Fibroblast of the aortic adventitia (primary cell): ENCODE data around the gene FTSJ3. TPM values are rescaled to one million over a fixed set of nuclear protein-coding genes. Genes with fewer than 3 reads are reported as not detected.

Experiments
- DNase-seq: peaks from one replicate; pipeline ENCODE4 v3.0.0-alpha.2; 2010; ENCODE audit warnings: low read depth
- H3K4me3 ChIP-seq: 2 replicates; pipeline ENCODE4 v1.5.1; 2011; ENCODE audit warnings: low read depth, mild to moderate bottlenecking, control low read depth, low read length, moderate library complexity
- total RNA-seq: library from RNA; depleted of rRNA; stranded (reverse); fragments of >200 nt; gene quantifications from 2 replicates; pipeline ENCODE4 v1.2.3, GENCODE V29; 2012; ENCODE audit warnings: low replicate concordance
- TF ChIP-seq, protein P1 (sequence below): IDR thresholded peaks from 2 replicates; pipeline ENCODE4 v1.5.1; 2011; ENCODE audit warnings: mild to moderate bottlenecking, low read length, control low read depth, inconsistent platforms; ENCODE audit not compliant: insufficient read depth

FTSJ3 gene
- total RNA-seq, 1 donor = 39.8 TPM

DNA sequence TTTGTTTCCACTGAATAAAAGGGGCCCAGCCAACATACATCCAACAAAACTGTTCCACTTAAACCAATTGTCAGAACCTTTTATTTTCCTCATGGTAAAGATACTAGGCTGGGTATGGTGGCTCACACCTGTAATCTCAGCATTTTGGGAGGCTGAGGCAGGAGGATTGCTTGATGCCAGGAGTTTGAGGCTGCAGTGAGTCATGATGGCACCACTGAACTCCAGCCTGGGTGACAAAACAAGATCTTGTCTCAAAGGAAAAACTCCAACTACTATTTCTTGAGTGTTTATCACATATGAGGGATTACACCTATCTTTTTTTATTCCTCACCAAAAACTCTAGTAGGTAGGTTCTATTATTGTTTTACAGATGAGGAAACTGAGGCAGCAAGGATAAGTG lies 4.9 kb downstream of the FTSJ3 start:
- H3K4me3 ChIP-seq = no peak overlapping the region
- no peak for DNase-seq
- TF ChIP-seq, protein P1, sequence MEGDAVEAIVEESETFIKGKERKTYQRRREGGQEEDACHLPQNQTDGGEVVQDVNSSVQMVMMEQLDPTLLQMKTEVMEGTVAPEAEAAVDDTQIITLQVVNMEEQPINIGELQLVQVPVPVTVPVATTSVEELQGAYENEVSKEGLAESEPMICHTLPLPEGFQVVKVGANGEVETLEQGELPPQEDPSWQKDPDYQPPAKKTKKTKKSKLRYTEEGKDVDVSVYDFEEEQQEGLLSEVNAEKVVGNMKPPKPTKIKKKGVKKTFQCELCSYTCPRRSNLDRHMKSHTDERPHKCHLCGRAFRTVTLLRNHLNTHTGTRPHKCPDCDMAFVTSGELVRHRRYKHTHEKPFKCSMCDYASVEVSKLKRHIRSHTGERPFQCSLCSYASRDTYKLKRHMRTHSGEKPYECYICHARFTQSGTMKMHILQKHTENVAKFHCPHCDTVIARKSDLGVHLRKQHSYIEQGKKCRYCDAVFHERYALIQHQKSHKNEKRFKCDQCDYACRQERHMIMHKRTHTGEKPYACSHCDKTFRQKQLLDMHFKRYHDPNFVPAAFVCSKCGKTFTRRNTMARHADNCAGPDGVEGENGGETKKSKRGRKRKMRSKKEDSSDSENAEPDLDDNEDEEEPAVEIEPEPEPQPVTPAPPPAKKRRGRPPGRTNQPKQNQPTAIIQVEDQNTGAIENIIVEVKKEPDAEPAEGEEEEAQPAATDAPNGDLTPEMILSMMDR = no peak

DNA sequence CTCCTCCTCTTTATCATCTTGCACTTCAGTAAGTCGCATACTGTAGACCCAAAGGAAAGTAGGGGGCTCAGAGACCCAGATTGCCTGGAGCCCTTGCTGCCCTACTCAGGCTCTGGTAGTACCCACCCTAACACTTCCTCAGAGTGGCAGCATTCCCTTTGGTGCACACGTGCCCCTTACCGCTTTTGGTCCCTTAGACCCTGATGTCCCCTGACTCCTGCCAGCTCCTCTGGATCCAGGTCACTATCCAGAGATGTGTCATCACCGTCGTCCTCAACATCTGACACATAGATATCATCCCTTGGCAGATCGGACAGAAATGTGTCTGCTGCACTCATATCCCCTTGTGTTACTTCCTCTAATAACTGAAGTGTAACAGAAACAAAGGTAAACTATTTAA lies 5.7 kb downstream of the FTSJ3 start:
- no peak for DNase-seq
- TF ChIP-seq, protein P1 = no peak
- H3K4me3 ChIP-seq = no peak overlapping the region

DNA sequence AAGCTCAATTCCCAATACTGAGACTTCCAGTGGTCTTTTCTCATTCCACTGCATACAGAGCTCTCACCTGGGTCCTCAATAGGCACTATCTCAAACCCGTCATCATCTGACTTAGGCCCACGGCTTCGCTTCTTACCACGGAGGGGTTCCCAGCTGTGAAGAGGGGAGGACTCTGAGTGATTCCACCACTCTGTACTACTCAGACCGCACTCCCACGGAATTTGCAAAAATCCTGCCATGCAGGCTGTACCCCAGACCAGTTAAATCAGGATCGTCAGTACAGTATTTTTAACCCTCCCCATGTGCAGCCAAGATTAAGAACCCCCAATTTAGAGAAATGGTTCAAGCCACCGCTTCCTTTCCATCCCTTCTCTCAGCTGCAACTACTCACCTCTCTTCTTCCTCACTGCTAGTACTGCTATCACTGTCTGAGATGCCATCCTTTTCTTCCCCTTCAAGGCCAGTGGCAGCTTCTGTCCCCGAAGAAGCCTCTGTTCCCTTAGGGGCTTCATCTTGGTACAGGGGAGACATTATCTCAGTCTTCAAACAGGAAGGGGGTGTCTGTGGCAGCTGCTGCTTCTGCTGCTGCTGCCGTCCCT lies 6.4 kb downstream of the FTSJ3 start:
- no peak overlapping the region for H3K4me3 ChIP-seq
- no peak for DNase-seq
- TF ChIP-seq, protein P1 = no peak

DNA sequence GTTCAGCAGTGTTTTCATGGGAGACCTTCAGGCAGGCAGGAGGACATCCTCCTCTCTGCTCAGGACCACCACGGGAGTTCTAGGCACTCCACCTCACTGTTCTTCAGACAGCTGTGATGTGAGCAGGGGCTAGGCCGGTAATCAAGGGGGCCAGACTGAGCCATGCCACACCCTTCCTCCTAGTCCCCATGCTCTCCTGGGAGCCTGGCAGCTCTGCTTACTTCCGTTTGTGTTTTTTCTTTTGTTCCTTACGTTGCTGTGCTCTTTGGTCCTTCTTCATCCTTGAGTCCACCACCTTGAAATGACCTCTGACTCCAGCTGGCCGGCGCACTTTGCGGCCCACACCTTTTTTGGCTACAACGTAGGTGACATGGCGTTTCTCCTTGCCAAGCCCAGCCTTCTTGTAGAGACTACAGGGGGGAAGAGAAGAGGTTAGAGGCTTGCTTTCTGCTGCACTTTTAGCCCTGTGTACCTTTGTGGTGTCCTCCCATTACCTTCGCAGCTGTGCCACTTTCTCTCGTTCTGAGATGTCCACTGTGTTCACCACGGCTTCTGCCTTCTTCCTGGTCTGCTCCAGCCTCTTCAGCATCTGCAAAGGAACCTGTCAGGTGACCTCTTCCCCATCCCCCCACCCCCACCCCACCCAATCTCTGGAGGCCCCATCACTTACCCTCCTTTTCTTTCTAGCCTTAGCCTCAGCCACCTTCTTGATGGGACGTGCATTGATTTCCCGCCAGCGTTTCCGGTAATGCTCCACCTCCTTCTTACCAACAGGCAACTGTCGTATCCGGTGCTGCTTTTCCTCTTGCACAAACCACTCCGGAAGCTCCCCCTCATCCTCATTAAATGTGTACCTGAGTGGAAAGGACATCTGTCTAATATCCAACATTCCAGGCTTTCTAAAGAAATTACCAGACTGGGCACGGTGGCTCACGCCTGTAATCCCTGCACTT lies 7.6 kb downstream of the FTSJ3 start:
- TF ChIP-seq, protein P1 = no peak

DNA sequence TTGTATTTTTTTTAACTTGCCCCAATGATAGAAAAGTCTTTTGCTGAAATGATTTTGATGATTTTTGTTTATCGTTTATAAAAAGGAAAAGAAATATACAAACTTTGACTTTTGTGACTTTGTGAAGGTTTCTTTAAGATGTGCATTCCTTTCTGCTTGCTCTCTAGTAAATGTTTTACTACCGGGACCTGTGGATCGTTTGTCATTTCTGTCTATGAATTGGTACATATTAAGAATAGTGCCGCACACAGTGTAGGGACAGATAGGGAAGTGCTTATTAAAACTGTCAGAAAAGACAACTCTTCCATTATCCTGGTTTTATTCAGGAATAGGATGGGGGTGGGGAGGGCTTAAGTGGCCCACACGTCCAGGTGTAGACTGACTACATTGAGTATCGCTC lies 8.3 kb downstream of the FTSJ3 start:
- TF ChIP-seq, protein P1 = no peak
- no peak overlapping the region for H3K4me3 ChIP-seq
- no peak for DNase-seq

More for the DNA sequence above, 7.6 kb downstream of the FTSJ3 start:
- no peak overlapping the region for H3K4me3 ChIP-seq
- DNase-seq = no peak

DNA sequence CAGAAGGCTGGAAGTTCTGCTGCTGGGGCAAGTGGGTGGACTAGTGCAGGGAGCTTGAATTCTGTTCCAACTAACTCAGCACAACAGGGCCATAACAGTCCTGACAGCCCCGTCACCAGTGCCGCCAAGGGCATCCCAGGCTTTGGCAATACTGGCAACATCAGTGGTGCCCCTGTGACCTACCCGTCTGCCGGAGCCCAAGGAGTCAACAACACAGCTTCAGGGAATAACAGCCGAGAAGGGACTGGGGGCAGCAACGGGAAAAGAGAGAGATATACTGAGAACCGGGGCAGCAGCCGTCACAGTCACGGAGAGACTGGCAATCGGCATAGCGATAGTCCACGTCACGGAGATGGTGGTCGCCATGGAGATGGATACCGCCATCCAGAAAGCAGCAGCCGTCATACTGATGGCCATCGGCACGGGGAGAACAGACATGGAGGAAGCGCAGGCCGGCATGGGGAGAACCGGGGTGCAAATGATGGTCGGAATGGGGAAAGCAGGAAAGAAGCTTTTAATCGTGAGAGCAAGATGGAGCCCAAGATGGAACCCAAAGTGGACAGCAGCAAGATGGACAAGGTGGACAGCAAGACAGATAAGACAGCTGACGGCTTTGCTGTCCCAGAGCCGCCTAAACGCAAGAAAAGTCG lies 9.6 kb downstream of the FTSJ3 start:
- TF ChIP-seq, protein P1 = no peak
- no peak for DNase-seq
- H3K4me3 ChIP-seq = no peak overlapping the region
